Endothelial cell of hepatic sinusoid (primary cell): ENCODE results near the gene PLCL2.

ENCODE experiments used
- in situ Hi-C: cut with HindIII; loops from 2 replicates; pipeline ENCODE4 v1.10.0; 2017; ENCODE audit warnings: low sequenced_read_pairs

Gene PLCL2

DNA sequence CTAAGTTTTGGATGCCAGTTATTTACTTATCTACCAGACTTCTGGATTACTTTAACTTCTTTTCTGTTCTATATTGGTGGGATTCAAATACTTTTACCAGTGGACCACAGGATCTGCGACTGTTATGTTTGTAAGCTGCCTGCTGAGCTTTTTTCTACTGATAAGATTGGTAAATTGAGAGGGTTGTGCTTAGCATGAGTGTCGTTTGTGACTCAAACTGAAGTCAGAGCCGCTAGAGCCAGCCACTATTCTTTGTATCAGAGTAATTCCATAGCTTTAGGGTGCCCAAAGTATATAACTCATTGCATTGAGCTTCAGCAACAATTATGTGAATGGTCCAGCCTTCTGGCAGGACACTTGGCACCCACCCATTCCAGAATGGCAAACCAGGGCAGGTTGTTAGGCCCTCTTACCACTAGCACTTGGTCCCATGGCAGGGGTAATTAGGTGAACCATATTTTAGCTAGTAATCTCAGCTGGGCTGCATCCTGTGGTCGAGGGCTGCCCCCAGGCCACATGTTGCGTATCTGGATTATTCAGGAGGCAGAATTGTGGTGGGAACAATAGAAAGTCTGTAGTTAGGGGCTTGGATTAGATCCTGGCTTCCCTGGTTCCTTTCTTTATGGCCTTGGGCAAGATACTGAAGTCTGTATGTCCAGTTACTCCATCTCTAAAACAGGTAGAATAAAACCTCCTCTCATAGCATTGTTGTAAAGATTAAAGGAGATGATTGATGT is 6.0 kb downstream of the PLCL2 start:
- in situ Hi-C loops: no loop called here

GRCh38 chr3:16893618-16894200 is 9.0 kb downstream of the PLCL2 start:
- in situ Hi-C loops: no loop called here

GRCh38 chr3:16896094-16896627 is 11.4 kb downstream of the PLCL2 start:
- in situ Hi-C loops: no loop called here

DNA sequence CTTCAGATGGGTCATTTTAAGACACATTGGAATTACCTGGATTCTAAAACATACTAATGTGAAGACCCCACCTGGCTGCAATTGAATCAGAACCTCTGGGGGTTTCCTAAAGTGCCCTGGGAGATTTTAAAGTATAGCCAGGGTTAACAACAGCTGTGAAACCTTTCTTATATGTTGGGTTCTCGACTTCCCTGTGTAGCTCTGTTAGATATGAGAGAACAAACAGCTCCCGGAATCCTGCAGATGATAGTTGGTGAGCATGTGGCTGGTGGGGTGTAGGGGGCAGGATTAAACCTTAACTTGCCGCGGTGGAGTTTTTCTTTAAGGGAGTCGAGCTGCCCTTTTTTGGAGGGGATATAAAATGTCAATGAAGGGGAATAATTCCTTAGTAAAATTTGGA is 12.1 kb downstream of the PLCL2 start:
- in situ Hi-C loops: no loop called here

DNA sequence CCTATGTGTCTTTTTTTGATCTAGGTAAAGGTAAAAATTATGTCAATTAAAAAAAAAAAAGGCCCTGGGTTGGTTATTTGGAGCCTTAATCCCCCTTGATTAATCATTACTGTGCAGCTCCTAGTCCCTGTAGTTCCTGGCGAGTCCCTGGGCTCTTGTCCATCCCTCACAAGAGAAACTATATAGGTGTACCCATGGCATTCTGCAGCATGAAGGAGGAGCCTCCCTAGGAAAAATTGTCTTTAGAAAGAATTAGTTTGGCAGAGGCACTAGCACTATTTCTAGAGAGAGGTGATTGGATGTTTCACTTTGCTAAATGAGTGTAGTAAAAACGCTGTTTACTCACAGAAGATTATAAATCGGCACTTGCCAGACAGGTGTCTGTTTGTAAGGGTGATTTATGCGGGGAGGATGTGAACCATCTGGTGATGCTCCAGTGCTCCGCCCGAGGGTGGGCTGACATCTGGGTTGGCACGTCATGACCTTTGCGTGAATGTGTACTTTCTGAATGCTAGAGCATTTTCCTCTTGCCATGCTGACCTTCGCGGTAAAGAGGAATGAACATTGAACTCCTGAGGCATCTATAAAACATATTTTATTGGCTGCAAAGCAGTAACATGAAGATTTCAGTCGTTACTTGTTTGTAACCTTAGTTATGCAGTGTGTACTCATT is 12.6 kb downstream of the PLCL2 start:
- in situ Hi-C loops: no loop called here

DNA sequence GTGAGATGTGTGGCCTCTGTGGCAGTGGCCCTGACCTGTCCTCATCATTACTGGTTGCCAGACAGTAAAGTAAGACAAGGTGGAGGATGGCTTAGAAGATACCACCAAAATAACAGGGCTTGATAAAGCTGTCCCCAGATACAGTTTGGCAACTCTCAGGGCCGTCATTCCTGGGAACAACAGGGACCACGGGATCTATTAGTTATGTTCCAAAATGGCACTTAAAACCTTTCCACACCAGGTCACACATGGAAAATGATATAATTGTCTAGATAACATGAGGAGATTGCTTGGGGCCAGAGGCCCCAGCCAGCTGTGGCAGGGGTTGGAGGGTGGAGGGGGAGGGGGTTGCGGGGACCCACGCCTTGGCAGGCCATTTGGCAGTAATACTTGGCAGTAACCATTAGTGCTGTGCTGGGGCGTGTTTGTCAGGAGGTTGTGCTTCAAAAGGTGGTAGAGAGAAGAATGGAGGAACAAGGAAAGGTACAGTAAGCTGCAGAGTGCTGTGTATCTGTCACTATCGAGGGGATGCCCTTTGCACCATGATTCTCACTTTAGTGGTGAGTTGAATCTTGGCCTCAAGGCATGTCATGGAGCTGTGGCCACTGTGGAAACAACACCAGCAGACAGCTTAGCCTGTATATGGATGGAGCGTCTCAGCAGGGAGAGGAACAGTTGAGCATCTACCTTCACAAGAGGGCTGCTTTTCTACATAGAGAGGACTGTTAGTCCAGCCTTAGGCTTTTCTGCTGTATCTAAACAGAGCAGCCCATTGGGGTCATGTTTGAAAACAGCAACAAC is 14.0 kb downstream of the PLCL2 start:
- in situ Hi-C loops: no loop called here

GRCh38 chr3:16899919-16900318 is 15.2 kb downstream of the PLCL2 start:
- in situ Hi-C loops: no loop called here

DNA sequence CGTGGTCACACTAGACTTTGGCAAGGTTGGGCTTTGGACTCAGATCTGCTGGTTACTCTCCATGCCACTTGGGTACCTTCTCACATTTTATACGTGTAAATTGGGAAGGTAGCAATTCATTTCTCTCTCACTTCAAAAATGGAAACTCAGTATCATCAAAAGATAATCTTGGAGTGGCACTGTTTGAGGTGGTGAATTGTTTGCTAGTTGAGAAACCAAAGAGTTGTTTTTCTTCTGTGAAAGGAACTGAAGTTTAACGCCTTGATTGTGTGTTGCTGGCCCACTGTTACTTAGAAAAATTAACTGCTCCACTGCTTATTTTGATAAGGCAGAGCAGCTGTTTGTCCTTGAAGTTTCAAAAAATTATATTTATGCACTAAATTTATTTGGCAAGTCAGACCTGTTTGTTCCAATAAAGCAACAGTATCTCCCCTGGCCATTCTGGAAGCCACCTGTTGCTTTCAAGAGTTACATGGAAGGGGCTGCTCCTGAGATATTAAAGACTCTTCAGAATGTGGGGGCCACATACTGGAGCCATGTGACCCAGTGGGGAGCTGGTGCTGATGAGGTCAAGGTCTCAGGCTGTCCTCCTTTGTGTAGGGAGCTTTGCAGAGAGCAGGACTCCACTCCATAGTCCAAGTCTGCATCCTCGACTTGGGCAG is 16.2 kb downstream of the PLCL2 start:
- in situ Hi-C loops: no loop called here

DNA sequence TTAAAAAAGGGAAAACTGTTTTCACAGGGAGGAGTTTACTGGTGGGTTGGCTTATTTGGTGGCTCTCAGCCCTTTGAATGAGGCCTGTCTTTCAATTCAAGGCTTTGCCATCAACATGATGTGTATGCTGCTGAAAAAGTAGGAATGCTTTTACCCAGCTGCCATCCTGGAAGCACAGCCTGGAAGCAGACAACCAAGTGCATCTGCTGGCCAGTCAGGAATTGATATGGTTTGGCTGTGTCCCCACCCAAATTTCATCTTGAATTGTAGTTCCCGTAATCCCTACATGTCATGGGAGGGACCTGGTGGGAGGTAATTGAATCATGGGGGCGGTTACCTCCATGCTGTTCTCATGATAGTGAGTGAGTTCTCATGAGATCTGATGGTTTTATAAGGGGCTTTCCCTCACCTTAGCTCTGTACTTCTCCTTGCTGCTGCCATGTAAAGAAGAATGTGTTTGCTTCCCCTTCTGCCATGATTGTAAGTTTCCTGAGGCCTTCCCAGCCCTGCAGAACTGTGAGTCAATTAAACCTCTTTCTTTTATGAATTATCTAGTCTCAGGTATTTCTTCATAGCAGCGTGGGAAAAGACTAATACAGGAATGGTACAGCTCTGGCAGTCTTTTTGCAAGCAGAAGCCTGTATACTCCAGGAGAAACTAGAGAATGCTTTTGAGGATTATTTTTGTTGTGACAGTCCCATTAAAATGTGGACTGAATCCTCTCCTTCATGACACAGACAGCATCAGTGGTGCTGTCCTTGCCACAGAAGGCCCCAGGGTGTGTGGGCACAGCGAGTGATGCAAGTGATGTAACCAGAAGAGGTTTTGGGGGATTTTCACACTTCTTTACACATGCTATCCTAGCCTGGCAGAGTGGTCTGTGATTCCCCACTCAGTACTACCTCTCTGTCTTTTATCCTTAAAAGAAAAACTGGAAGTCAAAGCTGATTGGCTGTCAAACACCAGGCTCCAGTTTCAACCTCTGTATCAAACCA is 20.0 kb downstream of the PLCL2 start:
- in situ Hi-C loops: no loop called here

DNA sequence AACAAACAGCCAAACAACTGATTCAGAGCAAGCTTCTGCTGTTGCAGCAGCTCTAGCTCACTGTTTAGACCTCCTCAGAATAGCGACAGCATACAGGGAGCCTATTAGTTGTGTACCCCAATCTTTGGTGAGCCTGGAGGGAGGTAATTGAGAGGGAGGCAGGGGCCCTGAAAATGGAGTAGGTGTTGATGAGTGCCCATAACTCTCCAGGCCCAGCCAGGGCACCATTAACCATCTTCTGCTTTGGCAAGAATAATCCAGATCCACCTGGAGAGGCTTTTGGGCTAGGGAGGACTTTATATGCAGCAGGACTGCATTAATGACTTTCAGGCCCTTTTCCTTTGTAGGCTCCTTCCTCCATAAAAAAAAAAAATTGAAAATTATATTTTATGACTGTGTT is 20.9 kb downstream of the PLCL2 start:
- in situ Hi-C loops: no loop called here

- in situ Hi-C loops: no loop called here
These were observed 21.9 kb downstream of the PLCL2 start for GRCh38 chr3:16906682-16907081.

DNA sequence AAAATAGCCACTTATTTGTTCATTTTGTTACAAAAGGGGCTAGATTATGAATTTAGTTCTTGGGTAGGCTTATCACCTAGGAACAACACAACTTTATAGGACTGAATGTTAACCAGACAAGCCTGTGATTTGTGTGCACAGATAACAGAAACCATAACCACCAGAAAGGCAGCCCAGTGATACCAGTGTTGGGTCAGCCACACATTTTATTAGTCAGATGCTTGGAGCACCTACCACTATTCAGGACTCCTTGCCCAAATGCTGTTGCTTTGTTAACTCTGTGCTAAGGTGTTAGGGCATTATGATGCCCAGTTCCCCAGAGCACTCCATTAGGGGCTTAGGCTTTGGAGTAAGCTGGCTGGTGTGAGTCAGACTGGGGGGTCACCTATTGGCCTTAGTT is 22.5 kb downstream of the PLCL2 start:
- in situ Hi-C loops: no loop called here

DNA sequence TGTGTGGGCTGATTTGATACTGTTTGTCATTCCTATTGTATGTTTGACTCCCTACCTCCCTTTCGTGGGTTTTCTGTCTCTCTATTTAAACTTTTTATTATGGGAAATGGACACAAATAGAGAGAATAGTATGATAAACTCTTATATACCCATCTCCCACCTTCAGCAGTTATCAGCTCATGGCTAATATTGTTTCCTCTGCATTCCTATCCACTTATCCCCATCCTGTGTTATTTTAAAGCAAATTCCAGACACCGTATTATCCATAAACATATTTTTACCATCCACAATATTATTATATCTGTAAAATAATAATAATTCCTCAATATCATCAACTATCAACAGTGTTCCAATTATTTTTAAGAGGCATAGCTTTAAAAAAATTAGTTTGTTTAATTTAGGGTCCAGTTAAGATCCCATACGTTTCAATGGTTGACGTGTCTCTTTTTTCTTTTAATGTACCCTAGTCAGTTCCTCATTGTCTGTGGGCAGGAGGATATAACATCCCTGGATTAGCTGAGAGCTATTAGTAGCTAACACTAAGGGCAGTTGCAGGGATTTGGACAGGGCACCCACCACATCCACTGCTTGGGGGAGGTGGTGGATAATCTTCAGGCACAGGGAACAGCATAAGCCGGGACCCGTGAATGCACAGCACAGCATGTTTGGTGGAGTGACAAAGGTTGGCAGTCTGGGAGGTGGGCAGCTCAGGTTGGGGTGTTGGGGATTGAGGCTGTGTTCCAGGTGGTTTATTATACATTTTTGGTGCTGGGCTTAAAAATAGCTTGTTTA is 23.5 kb downstream of the PLCL2 start:
- in situ Hi-C loops: no loop called here

GRCh38 chr3:16908896-16909295 is 24.1 kb downstream of the PLCL2 start:
- in situ Hi-C loops: no loop called here

GRCh38 chr3:16909802-16910201 is 25.0 kb downstream of the PLCL2 start:
- in situ Hi-C loops: no loop called here

- in situ Hi-C loops: no loop called here
These were observed 25.5 kb downstream of the PLCL2 start for GRCh38 chr3:16910207-16910606.

DNA sequence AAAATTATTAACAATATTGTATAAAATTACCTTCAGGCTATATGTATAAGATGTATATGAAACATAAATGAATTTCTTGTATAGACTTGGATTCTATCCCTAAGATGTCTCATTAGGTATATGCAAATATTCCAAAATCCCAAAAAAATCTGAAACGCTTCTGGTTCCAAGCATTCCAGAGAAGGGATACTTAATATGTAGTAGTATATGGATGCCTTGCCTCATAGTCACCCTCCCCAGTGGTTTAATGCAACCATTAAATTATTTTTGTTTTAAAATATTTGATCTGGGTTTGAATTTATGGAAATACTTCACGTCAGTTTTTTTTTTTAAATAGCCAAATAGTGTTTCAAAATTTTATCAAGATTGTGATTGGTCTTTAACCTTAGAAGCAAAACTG is 27.2 kb downstream of the PLCL2 start:
- in situ Hi-C loops: no loop called here

GRCh38 chr3:16912400-16913263 is 27.9 kb downstream of the PLCL2 start:
- in situ Hi-C loops: no loop called here
